ENCODE data around the gene HAGHL.

DNA sequence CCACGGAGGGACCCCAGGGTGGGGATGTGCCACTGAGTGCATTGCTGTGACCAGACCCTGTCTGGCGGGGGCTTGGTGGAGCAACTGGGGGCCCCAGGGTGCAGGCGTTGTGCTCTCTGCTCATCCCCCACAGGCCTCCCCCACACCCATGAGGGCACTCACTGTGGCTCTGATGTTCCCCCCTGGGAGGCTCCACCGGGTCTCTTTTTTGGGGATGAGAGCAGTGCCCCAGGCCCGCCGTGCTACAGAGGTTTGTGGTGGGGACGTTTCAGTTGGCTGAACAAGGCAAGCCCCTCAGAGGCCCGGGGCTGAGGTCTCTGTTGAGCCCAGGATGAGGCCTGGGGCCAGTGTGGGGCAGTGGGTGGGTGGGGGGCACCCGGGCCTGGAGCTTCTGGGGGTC, 3.2 kb upstream of the HAGHL start:
- TF ChIP-seq POLR2A (IDR thresholded peaks at IDR 0.05), result no peak
- TF ChIP-seq, protein P1, sequence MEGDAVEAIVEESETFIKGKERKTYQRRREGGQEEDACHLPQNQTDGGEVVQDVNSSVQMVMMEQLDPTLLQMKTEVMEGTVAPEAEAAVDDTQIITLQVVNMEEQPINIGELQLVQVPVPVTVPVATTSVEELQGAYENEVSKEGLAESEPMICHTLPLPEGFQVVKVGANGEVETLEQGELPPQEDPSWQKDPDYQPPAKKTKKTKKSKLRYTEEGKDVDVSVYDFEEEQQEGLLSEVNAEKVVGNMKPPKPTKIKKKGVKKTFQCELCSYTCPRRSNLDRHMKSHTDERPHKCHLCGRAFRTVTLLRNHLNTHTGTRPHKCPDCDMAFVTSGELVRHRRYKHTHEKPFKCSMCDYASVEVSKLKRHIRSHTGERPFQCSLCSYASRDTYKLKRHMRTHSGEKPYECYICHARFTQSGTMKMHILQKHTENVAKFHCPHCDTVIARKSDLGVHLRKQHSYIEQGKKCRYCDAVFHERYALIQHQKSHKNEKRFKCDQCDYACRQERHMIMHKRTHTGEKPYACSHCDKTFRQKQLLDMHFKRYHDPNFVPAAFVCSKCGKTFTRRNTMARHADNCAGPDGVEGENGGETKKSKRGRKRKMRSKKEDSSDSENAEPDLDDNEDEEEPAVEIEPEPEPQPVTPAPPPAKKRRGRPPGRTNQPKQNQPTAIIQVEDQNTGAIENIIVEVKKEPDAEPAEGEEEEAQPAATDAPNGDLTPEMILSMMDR (IDR thresholded peaks at IDR 0.05), result no peak
